GM23338 (cell line): ENCODE measurements around the gene CTTN. TPM values are rescaled to one million over a fixed set of nuclear protein-coding genes. Genes with fewer than 3 reads are reported as not detected.

Source experiments
- ATAC-seq: fragments of 200-7000 bp; cut with Tn5 transposase; 3 replicates; pipeline ENCODE4 v1.9.1; 2020
- DNase-seq: peaks from one replicate; pipeline ENCODE4 v3.0.0-alpha.2; 2015; ENCODE audit warnings: low spot score
- H2AFZ ChIP-seq: fragments of 200-600 bp; sonication (generic); 2 replicates; pipeline ENCODE4 v1.8.0; 2016; ENCODE audit warnings: antibody characterized with exemption, mild to moderate bottlenecking, moderate library complexity
- H3F3A ChIP-seq: fragments of 200-600 bp; sonication (generic); replicated peaks from 2 replicates; pipeline ENCODE4 v1.8.0; 2017; ENCODE audit warnings: antibody characterized with exemption, mixed run types, low read depth
- H3K27ac ChIP-seq: fragments of 200-600 bp; sonication (generic); 2 replicates; pipeline ENCODE4 v1.6.1; 2016; ENCODE audit warnings: low read depth
- H3K27me3 ChIP-seq: fragments of 200-600 bp; sonication (generic); 2 replicates; pipeline ENCODE4 v1.8.0; 2016; ENCODE audit warnings: mild to moderate bottlenecking, mixed run types, moderate library complexity; ENCODE audit not compliant: insufficient read depth
- H3K36me3 ChIP-seq: fragments of 200-600 bp; sonication (generic); 2 replicates; pipeline ENCODE4 v1.8.0; 2016; ENCODE audit warnings: mild to moderate bottlenecking; ENCODE audit not compliant: insufficient read depth
- H3K4me1 ChIP-seq: fragments of 200-600 bp; sonication (generic); 2 replicates; pipeline ENCODE4 v1.8.0; 2016; ENCODE audit warnings: mild to moderate bottlenecking, moderate library complexity; ENCODE audit not compliant: insufficient read depth
- H3K4me2 ChIP-seq: fragments of 200-600 bp; sonication (generic); 2 replicates; pipeline ENCODE4 v1.7.1; 2017; ENCODE audit warnings: mixed run types
- H3K4me3 ChIP-seq: fragments of 200-600 bp; sonication (generic); 2 replicates; pipeline ENCODE4 v1.6.1; 2016; ENCODE audit warnings: mixed run types
- H3K79me2 ChIP-seq: fragments of 200-600 bp; sonication (generic); replicated peaks from 2 replicates; pipeline ENCODE4 v1.8.0; 2017; ENCODE audit warnings: mild to moderate bottlenecking; ENCODE audit not compliant: insufficient read depth
- H3K9me2 ChIP-seq: fragments of 200-600 bp; sonication (generic); 2 replicates; pipeline ENCODE4 v1.8.0; 2017; ENCODE audit not compliant: insufficient read depth
- H4K20me1 ChIP-seq: fragments of 200-600 bp; sonication (generic); replicated peaks from 2 replicates; pipeline ENCODE4 v1.8.0; 2017; ENCODE audit warnings: mild to moderate bottlenecking; ENCODE audit not compliant: insufficient read depth
- H3K27ac Mint-ChIP-seq: 2 replicates; pipeline ENCODE4 v1.8.0; 2020; ENCODE audit warnings: inconsistent platforms, mild to moderate bottlenecking, moderate library complexity, mixed read lengths
- H3K27me3 Mint-ChIP-seq: 3 replicates; pipeline ENCODE4 v1.8.0; 2022; ENCODE audit warnings: low read depth, mild to moderate bottlenecking, moderate library complexity, mixed read lengths, inconsistent platforms; ENCODE audit not compliant: insufficient read depth, poor library complexity
- H3K36me3 Mint-ChIP-seq: 3 replicates; pipeline ENCODE4 v1.8.0; 2021; ENCODE audit warnings: low read depth, mild to moderate bottlenecking, inconsistent platforms, moderate library complexity, mixed read lengths
- H3K4me1 Mint-ChIP-seq: 3 replicates; pipeline ENCODE4 v1.8.0; 2020; ENCODE audit warnings: mild to moderate bottlenecking, inconsistent platforms, mixed read lengths
- H3K4me3 Mint-ChIP-seq: 3 replicates; pipeline ENCODE4 v1.8.0; 2021; ENCODE audit warnings: moderate library complexity, mild to moderate bottlenecking, inconsistent platforms, mixed read lengths
- H3K9me3 Mint-ChIP-seq: 3 replicates; pipeline ENCODE4 v1.8.0; 2020; ENCODE audit warnings: moderate library complexity, mild to moderate bottlenecking, inconsistent platforms, mixed read lengths
- CREB1 ChIP-seq: fragments of 250-450 bp; sonication (Bioruptor Pico); IDR thresholded peaks from 2 replicates; pipeline ENCODE4 v1.5.0; 2020; ENCODE audit warnings: low read depth, mild to moderate bottlenecking, moderate library complexity
- CTCF ChIP-seq, 2 experiments: fragments of 200-600 bp in 1 of 2; sonication (generic) in 1 of 2; conservative IDR thresholded peaks; 2 replicates each; pipeline versions ENCODE4 v1.5.1 to v1.6.1; 2016 to 2017; ENCODE audit warnings: antibody characterized with exemption in 2 of 2, low read depth in 2 of 2, mild to moderate bottlenecking in 2 of 2, moderate library complexity in 1 of 2
- EZH2 ChIP-seq: fragments of 200-600 bp; sonication (generic); IDR thresholded peaks from one replicate; pipeline ENCODE4 v1.8.0; 2017; ENCODE audit warnings: antibody characterized with exemption, mild to moderate bottlenecking, low read depth; ENCODE audit not compliant: unreplicated experiment
- JUNB ChIP-seq: IDR thresholded peaks from one replicate; pipeline ENCODE4 v1.6.1; 2016; ENCODE audit warnings: antibody characterized with exemption; ENCODE audit not compliant: unreplicated experiment
- NANOG ChIP-seq: IDR thresholded peaks from 2 replicates; pipeline ENCODE4 v1.6.1; 2016; ENCODE audit warnings: antibody characterized with exemption, borderline replicate concordance
- REST ChIP-seq: IDR thresholded peaks from one replicate; pipeline ENCODE4 v1.6.1; 2018; ENCODE audit warnings: antibody characterized with exemption; ENCODE audit not compliant: unreplicated experiment
- ZNF114 ChIP-seq: fragments of 250-450 bp; sonication (Bioruptor Pico); IDR thresholded peaks from 2 replicates; pipeline ENCODE4 v1.5.0; 2020; ENCODE audit warnings: mild to moderate bottlenecking, moderate library complexity
- ZNF331 ChIP-seq: fragments of 250-450 bp; sonication (Bioruptor Pico); IDR thresholded peaks from 2 replicates; pipeline ENCODE4 v1.5.0; 2020; ENCODE audit warnings: low read depth, mild to moderate bottlenecking, moderate library complexity
- ZNF462 ChIP-seq: fragments of 250-450 bp; sonication (Bioruptor Pico); IDR thresholded peaks from 2 replicates; pipeline ENCODE4 v1.5.0; 2020; ENCODE audit warnings: mild to moderate bottlenecking, moderate library complexity
- polyA plus RNA-seq: library from polyadenylated mRNA; unstranded; fragments of >200 nt; fragmentation: Nextera tagmentation; extraction: Ambion mirVana; gene quantifications from 2 replicates; pipeline ENCODE4 v1.2.1, GENCODE V29; 2016
- total RNA-seq: library from RNA; depleted of rRNA; stranded (reverse); fragments of >200 nt; shearing (Covaris generic); gene quantifications from 2 replicates; pipeline ENCODE4 v1.2.3, GENCODE V29; 2014

The CTTN gene
- total and polyA plus RNA-seq, 2 experiments from 2014 or later, result 163 to 343 TPM

GRCh38 chr11:70364178-70364577 is 34.2 kb upstream of the CTTN start:
- ATAC-seq (no peak), DNase-seq (no peak)
- Mint-ChIP-seq H3K9me3 (no peaks in the 10 kb centered on the region), H3K4me1 (no peaks in the 10 kb centered on the region), H3K27me3 (peaks cover 2% of the 10 kb centered on the region), H3K4me3 (no peak overlapping the region), H3K36me3 (peaks cover 61% of the 10 kb centered on the region), H3K27ac (no peak overlapping the region)
- H3F3A ChIP-seq, result no peaks in the 10 kb centered on the region
- no peaks in the 10 kb centered on the region for H3K27me3 ChIP-seq
- H3K36me3 ChIP-seq, result peaks cover 18% of the 10 kb centered on the region
- no peak for TF ChIP-seq ZNF331 (CRISPR knock-in tag)
- H4K20me1 ChIP-seq, result peaks cover 3% of the 10 kb centered on the region; the same call in 1 of the 2 replicates
- no peak overlapping the region for H3K4me2 ChIP-seq
- H2AFZ ChIP-seq, result no peak overlapping the region
- no peaks in the 10 kb centered on the region; the same call in 1 of the 2 replicates for H3K79me2 ChIP-seq
- H3K4me1 ChIP-seq, result no peaks in the 10 kb centered on the region
- H3K9me2 ChIP-seq, result no peaks in the 10 kb centered on the region
- no peak overlapping the region for H3K4me3 ChIP-seq
- no peak overlapping the region for H3K27ac ChIP-seq

GRCh38 chr11:70364745-70365543 is 33.4 kb upstream of the CTTN start:
- Histone ChIP-seq H3K27me3 (no peaks in the 10 kb centered on the region), H3K9me2 (no peaks in the 10 kb centered on the region), H3F3A (no peaks in the 10 kb centered on the region), H3K4me3 (no peak overlapping the region), H3K4me1 (no peaks in the 10 kb centered on the region), H2AFZ (no peak overlapping the region), H4K20me1 (peaks cover 3% of the 10 kb centered on the region; the same call in 1 of the 2 replicates), H3K27ac (no peak overlapping the region), H3K4me2 (no peak overlapping the region), H3K36me3 (peaks cover 18% of the 10 kb centered on the region), H3K79me2 (peaks cover 2% of the 10 kb centered on the region)
- peaks cover 2% of the 10 kb centered on the region for H3K27me3 Mint-ChIP-seq
- ATAC-seq (no peak), DNase-seq (no peak)
- no peaks in the 10 kb centered on the region for H3K9me3 Mint-ChIP-seq
- no peaks in the 10 kb centered on the region for H3K4me1 Mint-ChIP-seq
- H3K4me3 Mint-ChIP-seq, result no peak overlapping the region
- H3K27ac Mint-ChIP-seq, result no peak overlapping the region
- peaks cover 59% of the 10 kb centered on the region for H3K36me3 Mint-ChIP-seq
- TF ChIP-seq ZNF331 (CRISPR knock-in tag), result no peak
- no peak for TF ChIP-seq CREB1 (CRISPR knock-in tag)
- no peak for TF ChIP-seq EZH2
- TF ChIP-seq JUNB, result no peak
- no peak for TF ChIP-seq ZNF462 (CRISPR knock-in tag)
- no peak for TF ChIP-seq REST
- no peak for TF ChIP-seq NANOG
- TF ChIP-seq CTCF (conservative IDR thresholded peaks at IDR 0.05; ENCODE audit: low read depth in 2 of 2), result no peak
- TF ChIP-seq ZNF114 (CRISPR knock-in tag), result no peak
